ENCODE results near the gene USP1. TPM values are rescaled to one million over a fixed set of nuclear protein-coding genes. Genes with fewer than 3 reads are reported as not detected.

USP1 gene
- total and polyA plus RNA-seq, 10 of the 15 experiments (the other 5 are each of a cell fraction or from before 2014, with no cell fraction given): 25.6 to 77.9 (median 48.1) TPM

DNA sequence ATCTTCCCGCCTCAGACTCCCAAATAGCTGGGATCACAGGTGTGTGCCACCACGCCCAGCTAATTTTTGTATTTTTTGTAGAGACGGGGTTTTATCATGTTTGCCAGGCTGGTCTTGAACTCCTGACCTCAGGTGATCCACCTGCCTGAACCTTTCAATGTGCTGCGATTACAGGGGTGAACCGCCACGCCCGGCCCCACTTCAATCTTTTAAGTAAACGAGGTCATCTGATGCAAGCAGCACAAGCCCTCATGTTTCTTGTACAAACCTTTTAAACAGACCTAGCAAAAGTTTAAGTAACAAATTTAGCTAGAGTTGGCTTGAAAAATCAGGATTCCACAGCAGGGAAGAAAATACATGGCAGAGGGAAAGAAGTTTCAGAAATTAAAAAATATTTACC lies 21.2 kb upstream of the USP1 start:
- ChIA-PET CTCF (no interaction called here), RAD21 (ENCODE audit: unreplicated experiment) (no interaction called here), POLR2A (no interaction called here), SMC1A (ENCODE audit: uncharacterized antibody, unreplicated experiment) (interaction anchor here (1.1 to 1.7 kb wide), 2 partner anchors 10 to 80 kb away, joined by 3 to 6 read pairs; no protein-coding TSS in a partner anchor)
- TF ChIP-seq POLR2A (IDR thresholded peaks at IDR 0.05; ENCODE audit: low read depth, low read length) (no peak), CREB1 (IDR thresholded peaks at IDR 0.05; ENCODE audit: low read depth) (no peak), LARP7 (IDR thresholded peaks at IDR 0.05) (no peak), RFX5 (IDR thresholded peaks at IDR 0.05; ENCODE audit: low read depth, low read length) (no peak), POLR2AphosphoS5 (IDR thresholded peaks at IDR 0.05; ENCODE audit: low read length) (no peak), SMARCA5 (IDR thresholded peaks at IDR 0.05) (no peak), CBX3 (IDR thresholded peaks at IDR 0.05; ENCODE audit: borderline replicate concordance, low read depth) (no peak), BACH1 (IDR thresholded peaks at IDR 0.05; ENCODE audit: borderline replicate concordance) (no peak), FOS (IDR thresholded peaks at IDR 0.05; ENCODE audit: borderline replicate concordance, extremely low read depth, insufficient read length) (no peak), SUZ12 (IDR thresholded peaks at IDR 0.05; ENCODE audit: unreplicated experiment) (no peak)
- TF ChIP-seq, protein P1, sequence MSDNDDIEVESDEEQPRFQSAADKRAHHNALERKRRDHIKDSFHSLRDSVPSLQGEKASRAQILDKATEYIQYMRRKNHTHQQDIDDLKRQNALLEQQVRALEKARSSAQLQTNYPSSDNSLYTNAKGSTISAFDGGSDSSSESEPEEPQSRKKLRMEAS (IDR thresholded peaks at IDR 0.05; ENCODE audit: low read depth, low read length): no peak
- TF ChIP-seq, protein P2, sequence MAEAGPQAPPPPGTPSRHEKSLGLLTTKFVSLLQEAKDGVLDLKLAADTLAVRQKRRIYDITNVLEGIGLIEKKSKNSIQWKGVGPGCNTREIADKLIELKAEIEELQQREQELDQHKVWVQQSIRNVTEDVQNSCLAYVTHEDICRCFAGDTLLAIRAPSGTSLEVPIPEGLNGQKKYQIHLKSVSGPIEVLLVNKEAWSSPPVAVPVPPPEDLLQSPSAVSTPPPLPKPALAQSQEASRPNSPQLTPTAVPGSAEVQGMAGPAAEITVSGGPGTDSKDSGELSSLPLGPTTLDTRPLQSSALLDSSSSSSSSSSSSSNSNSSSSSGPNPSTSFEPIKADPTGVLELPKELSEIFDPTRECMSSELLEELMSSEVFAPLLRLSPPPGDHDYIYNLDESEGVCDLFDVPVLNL (IDR thresholded peaks at IDR 0.05; ENCODE audit: low read depth, low read length): no peak
- Histone ChIP-seq H3K9me3 (replicated peaks; ENCODE audit: control insufficient read depth, insufficient read depth, low read length) (no peaks in the 10 kb centered on the region), H2AFZ (ENCODE audit: control insufficient read depth, low read depth, low read length) (no peak overlapping the region), H3K27me3 (replicated peaks in 1 of 2; ENCODE audit: control insufficient read depth in 2 of 2, insufficient read depth in 2 of 2, low read length in 1 of 2) (no peaks in the 10 kb centered on the region; a peak in 1 of 4 replicates), H3K4me1 (ENCODE audit: control insufficient read depth, insufficient read depth, low read length) (no peaks in the 10 kb centered on the region), H3K79me2 (ENCODE audit: control insufficient read depth, insufficient read depth, low read length) (no peaks in the 10 kb centered on the region), H3K4me2 (ENCODE audit: control insufficient read depth, insufficient read depth) (no peak overlapping the region), H4K20me1 (ENCODE audit: control insufficient read depth, insufficient read depth) (no peaks in the 10 kb centered on the region), H3K36me3 (ENCODE audit: control insufficient read depth in 2 of 2, insufficient read depth in 2 of 2, low read length in 1 of 2) (no peaks in the 10 kb centered on the region), H3K27ac (ENCODE audit: control insufficient read depth, insufficient read depth) (no peak overlapping the region), H3K9ac (ENCODE audit: control insufficient read depth, insufficient read depth, low read length) (no peak overlapping the region), H3K4me3 (no peak overlapping the region)
- ATAC-seq (no peak), FAIRE-seq (no peak), DNase-seq (ENCODE audit: low read depth, low spot score) (no peak)
- in situ Hi-C loops (cut with MboI) (no loop called here), intact Hi-C loops (cut with micrococcal nuclease; ENCODE audit: unreplicated experiment) (no loop called here)
- WGBS (ENCODE audit: insufficient coverage, insufficient replicate concordance, low lambda C conversion rate, missing lambda C conversion rate): 59% methylated on average over 8 of the region's 8 CpGs
- BruUV-seq (replicated peaks): no TSS peak
